C4-2B (cell line): ENCODE measurements around the gene NR4A2.

ENCODE experiments used
- H3K27ac ChIP-seq: fragments of 450-650 bp; 2 replicates; pipeline ENCODE4 v1.5.1; 2017
- ZFX ChIP-seq: fragments of 450-650 bp; IDR thresholded peaks from 2 replicates; pipeline ENCODE4 v1.6.1; 2017
- TF ChIP-seq, protein P1 (sequence below): fragments of 450-650 bp; conservative IDR thresholded peaks from 2 replicates; pipeline ENCODE4 v1.5.1; 2017; ENCODE audit warnings: mild to moderate bottlenecking

The NR4A2 gene

GRCh38 chr2:156352911-156353310 lies 20.4 kb upstream of the NR4A2 start:
- no peak overlapping the region for H3K27ac ChIP-seq
- TF ChIP-seq, protein P1, sequence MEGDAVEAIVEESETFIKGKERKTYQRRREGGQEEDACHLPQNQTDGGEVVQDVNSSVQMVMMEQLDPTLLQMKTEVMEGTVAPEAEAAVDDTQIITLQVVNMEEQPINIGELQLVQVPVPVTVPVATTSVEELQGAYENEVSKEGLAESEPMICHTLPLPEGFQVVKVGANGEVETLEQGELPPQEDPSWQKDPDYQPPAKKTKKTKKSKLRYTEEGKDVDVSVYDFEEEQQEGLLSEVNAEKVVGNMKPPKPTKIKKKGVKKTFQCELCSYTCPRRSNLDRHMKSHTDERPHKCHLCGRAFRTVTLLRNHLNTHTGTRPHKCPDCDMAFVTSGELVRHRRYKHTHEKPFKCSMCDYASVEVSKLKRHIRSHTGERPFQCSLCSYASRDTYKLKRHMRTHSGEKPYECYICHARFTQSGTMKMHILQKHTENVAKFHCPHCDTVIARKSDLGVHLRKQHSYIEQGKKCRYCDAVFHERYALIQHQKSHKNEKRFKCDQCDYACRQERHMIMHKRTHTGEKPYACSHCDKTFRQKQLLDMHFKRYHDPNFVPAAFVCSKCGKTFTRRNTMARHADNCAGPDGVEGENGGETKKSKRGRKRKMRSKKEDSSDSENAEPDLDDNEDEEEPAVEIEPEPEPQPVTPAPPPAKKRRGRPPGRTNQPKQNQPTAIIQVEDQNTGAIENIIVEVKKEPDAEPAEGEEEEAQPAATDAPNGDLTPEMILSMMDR = no peak
- TF ChIP-seq ZFX = no peak

DNA sequence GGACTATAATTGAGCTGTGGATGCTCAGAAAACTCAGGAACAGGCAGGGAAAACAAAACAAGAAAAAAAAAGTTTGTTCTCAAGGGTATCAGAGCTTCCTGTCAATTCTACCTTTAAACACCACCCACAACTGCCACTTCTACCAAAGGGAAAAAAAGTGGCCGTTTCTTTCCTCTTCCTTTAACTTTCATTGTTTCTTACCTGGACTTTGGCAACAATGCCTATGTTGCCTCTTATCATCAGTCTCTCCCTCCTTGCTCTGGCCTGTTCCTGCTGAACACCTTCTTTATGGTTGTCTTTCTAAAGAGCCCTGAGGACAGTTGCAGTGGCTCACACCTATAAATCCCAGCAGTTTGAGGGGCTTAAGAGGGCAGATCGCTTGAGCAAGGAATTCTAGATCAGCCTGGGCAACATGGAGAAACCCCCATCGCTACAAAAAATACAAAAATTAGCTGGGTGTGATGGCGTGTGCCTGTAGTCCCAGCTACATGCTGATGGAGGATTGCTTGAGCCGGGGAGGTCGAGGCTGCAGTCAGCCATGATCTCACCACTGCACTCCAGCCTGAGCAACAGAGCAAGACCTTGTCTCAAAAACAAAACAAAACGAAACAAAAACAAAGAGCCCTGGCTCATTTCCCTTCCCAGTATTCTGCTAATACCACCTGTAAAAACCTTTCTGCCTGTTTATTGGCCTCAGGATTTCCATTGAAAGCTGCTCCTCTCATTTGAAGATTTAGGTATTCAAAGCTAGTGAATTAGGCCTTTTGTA lies 18.0 kb upstream of the NR4A2 start:
- no peak for TF ChIP-seq ZFX
- TF ChIP-seq, protein P1 = no peak
- H3K27ac ChIP-seq = no peak overlapping the region

DNA sequence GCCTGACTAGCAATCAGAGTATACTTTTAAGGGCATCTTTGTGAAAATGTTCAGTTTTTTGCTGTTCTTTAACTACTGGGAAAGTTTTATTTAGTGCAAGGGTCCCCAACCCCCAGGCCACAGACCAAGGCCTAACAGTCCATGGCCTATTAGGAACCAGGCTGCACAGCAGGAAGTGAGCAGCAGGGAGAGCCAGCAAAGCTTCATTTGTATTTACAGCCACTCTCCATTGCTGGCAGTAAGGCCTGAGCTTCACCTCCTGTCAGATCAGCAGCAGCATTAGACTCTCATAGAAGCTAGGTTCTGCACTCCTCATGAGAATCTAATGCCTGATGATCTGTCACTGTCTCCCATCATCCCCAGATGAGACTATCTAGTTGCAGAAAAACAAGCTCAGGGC lies 17.1 kb upstream of the NR4A2 start:
- H3K27ac ChIP-seq = no peak overlapping the region
- TF ChIP-seq, protein P1 = no peak
- TF ChIP-seq ZFX = no peak

DNA sequence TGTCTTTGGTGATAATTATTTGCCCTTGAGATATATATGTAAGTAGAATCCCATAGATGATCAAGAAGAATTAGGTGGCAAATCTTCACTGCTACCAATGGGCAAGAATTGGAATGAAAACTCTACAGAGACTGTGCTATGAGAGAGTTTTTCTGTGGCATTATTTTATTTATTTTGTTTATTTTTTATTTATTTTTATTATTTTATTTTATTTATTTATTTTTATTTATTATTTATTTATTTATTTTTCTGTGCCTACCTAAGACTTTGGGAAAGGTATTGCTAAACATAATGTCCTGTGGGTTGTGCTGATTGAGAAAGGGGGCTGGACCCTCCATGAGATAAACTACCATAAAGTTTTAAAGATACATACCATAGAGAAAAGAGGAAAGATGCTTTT lies 16.6 kb upstream of the NR4A2 start:
- TF ChIP-seq, protein P1 = no peak
- TF ChIP-seq ZFX = no peak
- H3K27ac ChIP-seq = no peak overlapping the region

- no peak overlapping the region for H3K27ac ChIP-seq
- no peak for TF ChIP-seq ZFX
- TF ChIP-seq, protein P1 = no peak
Measured at GRCh38 chr2:156347431-156347830, 14.9 kb upstream of the NR4A2 start.

DNA sequence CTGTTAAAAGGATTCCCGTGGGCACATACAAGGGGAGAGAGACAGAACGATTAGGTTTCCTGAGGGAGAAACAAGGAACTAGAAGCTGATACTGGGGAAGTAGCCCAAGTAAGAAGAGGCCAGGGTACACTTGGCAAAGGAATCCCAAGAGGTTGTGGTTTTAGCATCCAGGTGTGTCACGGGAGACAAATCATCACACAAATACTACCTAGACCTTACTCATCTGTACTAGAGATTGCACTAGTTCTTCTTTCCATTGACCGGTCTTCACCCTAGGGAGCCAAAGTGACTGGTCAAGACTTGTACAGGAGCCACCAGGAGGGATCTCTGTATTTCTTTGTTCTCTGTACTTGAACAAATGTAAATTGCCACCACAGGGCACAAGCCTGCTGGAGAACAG lies 14.2 kb upstream of the NR4A2 start:
- TF ChIP-seq, protein P1 = no peak
- H3K27ac ChIP-seq = no peak overlapping the region

DNA sequence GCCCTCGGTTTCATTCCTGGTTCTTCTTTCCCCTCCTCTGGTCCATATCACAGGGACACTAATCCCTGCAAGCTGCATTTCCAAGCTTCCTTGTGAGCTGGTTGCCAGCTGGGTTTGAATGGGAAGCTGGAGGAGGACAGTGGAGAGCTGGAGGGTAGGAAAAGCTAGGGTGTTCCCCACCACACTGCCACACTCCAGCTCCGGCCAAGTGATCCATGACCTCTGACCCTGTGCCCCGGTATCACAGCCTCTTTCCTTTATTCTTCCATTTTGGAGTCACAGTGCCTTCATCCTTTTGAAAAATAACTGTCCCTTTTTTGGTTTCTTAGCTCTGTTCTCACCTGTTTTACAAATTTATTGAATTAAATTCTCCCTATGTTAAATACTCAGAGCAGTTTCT lies 13.1 kb upstream of the NR4A2 start:
- TF ChIP-seq ZFX = no peak
- TF ChIP-seq, protein P1 = no peak
- no peak overlapping the region for H3K27ac ChIP-seq
